CD8-positive, alpha-beta memory T cell (primary cell): ENCODE results near the gene DNAH6. TPM values are rescaled to one million over a fixed set of nuclear protein-coding genes. Genes with fewer than 3 reads are reported as not detected.
A peak's percentile ranks its signal among the peaks of the same experiment; 100 is the strongest.

Source experiments
- CTCF ChIA-PET: fragments of 350-600 bp; sonication (Branson Sonifier 250); formaldehyde crosslinking; loops from one replicate; lab custom pipeline; 2021; ENCODE audit warnings: antibody characterized with exemption; lab: Charles Lee
- POLR2A ChIA-PET: fragments of 350-600 bp; sonication (Branson Sonifier 250); formaldehyde crosslinking; loops from one replicate; lab custom pipeline; 2021; ENCODE audit warnings: antibody characterized with exemption; lab: Charles Lee
- DNase-seq, 5 donors: peaks; one replicate each; pipeline versions ENCODE4 v3.0.0 to v3.0.0-alpha.2; 2020 to 2022; ENCODE audit warnings: mixed read lengths in 1 of 5
- H3K27ac ChIP-seq: one replicate; pipeline ENCODE4 v1.7.0; 2013; ENCODE audit warnings: low read depth, mild to moderate bottlenecking, low read length, moderate library complexity
- H3K27me3 ChIP-seq: 2 replicates; pipeline ENCODE4 v1.7.0; 2013; ENCODE audit warnings: low read length, mild to moderate bottlenecking; ENCODE audit not compliant: insufficient read depth, poor library complexity, severe bottlenecking
- H3K36me3 ChIP-seq: 2 replicates; pipeline ENCODE4 v1.7.0; 2013; ENCODE audit warnings: mild to moderate bottlenecking, low read length, moderate library complexity; ENCODE audit not compliant: insufficient read depth
- H3K4me1 ChIP-seq: 2 replicates; pipeline ENCODE4 v1.7.0; 2013; ENCODE audit warnings: mild to moderate bottlenecking, low read length, moderate library complexity; ENCODE audit not compliant: insufficient read depth
- H3K4me3 ChIP-seq: 2 replicates; pipeline ENCODE4 v1.7.0; 2013; ENCODE audit warnings: mild to moderate bottlenecking, low read length
- H3K9me3 ChIP-seq: 2 replicates; pipeline ENCODE4 v1.7.0; 2013; ENCODE audit warnings: mild to moderate bottlenecking, low read length
- H3K27ac Mint-ChIP-seq, 8 donors: one replicate each; pipeline ENCODE4 v1.8.0; 2020 to 2021; ENCODE audit warnings: mixed read lengths in 8 of 8, mild to moderate bottlenecking in 6 of 8, inconsistent platforms in 3 of 8, moderate library complexity in 3 of 8
- H3K27me3 Mint-ChIP-seq, 2 donors: one replicate each; pipeline ENCODE4 v1.8.0; 2020 to 2021; ENCODE audit warnings: mixed read lengths in 2 of 2, mild to moderate bottlenecking in 1 of 2, moderate library complexity in 1 of 2
- H3K36me3 Mint-ChIP-seq, 3 donors: one replicate each; pipeline ENCODE4 v1.8.0; 2020 to 2021; ENCODE audit warnings: mixed read lengths in 3 of 3, inconsistent platforms in 1 of 3, mild to moderate bottlenecking in 1 of 3
- H3K4me1 Mint-ChIP-seq, 3 donors: one replicate each; pipeline ENCODE4 v1.8.0; 2020 to 2021; ENCODE audit warnings: mixed read lengths in 3 of 3, inconsistent platforms in 1 of 3, mild to moderate bottlenecking in 1 of 3
- H3K4me3 Mint-ChIP-seq, 7 donors: one replicate each; pipeline ENCODE4 v1.8.0; 2020 to 2021; ENCODE audit warnings: mixed read lengths in 7 of 7, mild to moderate bottlenecking in 6 of 7, moderate library complexity in 4 of 7, inconsistent platforms in 2 of 7
- H3K9me3 Mint-ChIP-seq, 5 donors: one replicate each; pipeline ENCODE4 v1.8.0; 2020 to 2022; ENCODE audit warnings: mixed read lengths in 5 of 5, mild to moderate bottlenecking in 3 of 5, moderate library complexity in 2 of 5, inconsistent platforms in 1 of 5
- polyA plus RNA-seq: library from polyadenylated mRNA; unstranded; fragments of 300-500 nt; fragmentation: Illumina TruSeq; gene quantifications from one replicate; pipeline ENCODE4 v1.2.3, GENCODE V29; 2021
- total RNA-seq, 2 experiments: library from RNA; stranded (reverse); gene quantifications; one replicate each; pipeline ENCODE4 v1.2.3, GENCODE V29; 2021

The DNAH6 gene
- total and polyA plus RNA-seq, 3 experiments from 2014 or later: 0.24 to 0.51 (median 0.39) TPM

- no peaks in the 10 kb centered on the region for H3K27me3 Mint-ChIP-seq
- Histone ChIP-seq H3K36me3 (no peaks in the 10 kb centered on the region), H3K27me3 (no peaks in the 10 kb centered on the region), H3K4me3 (no peak overlapping the region), H3K9me3 (no peaks in the 10 kb centered on the region), H3K27ac (no peak overlapping the region), H3K4me1 (peaks cover 62% of the 10 kb centered on the region)
- peaks cover 0 to 5% (median 2%) of the 10 kb centered on the region in 5 donors for H3K9me3 Mint-ChIP-seq
- no peak overlapping the region for H3K4me3 Mint-ChIP-seq
- no peak for DNase-seq
- ChIA-PET POLR2A (no interaction called here), CTCF (interaction anchor here (1.0 to 1.1 kb wide), 2 partner anchors 192 to 279 kb away, joined by 3 read pairs; no protein-coding TSS in a partner anchor)
- no peak overlapping the region for H3K27ac Mint-ChIP-seq
- peaks cover 0 to 20% (median 0%) of the 10 kb centered on the region in 3 donors for H3K36me3 Mint-ChIP-seq
- peaks cover 45 to 53% (median 48%) of the 10 kb centered on the region in 3 donors for H3K4me1 Mint-ChIP-seq
Measured at GRCh38 chr2:84647267-84647666, 131.0 kb downstream of the DNAH6 start.

GRCh38 chr2:84649058-84649457, 132.8 kb downstream of the DNAH6 start:
- DNase-seq: no peak
- Mint-ChIP-seq H3K4me1 (peaks cover 61 to 70% (median 66%) of the 10 kb centered on the region in 3 donors), H3K9me3 (peaks cover 0 to 1% (median 0%) of the 10 kb centered on the region in 5 donors), H3K36me3 (peaks cover 0 to 11% (median 0%) of the 10 kb centered on the region in 3 donors), H3K27me3 (no peaks in the 10 kb centered on the region), H3K27ac (peak overlapping the region in 1 of 8 donors; percentile 69), H3K4me3 (peak overlapping the region in 1 of 7 donors; percentile 29)
- Histone ChIP-seq H3K27me3 (no peaks in the 10 kb centered on the region), H3K4me1 (peaks cover 76% of the 10 kb centered on the region), H3K27ac (no peak overlapping the region), H3K36me3 (no peaks in the 10 kb centered on the region), H3K9me3 (no peaks in the 10 kb centered on the region), H3K4me3 (peak overlapping the region; percentile 23)
- ChIA-PET POLR2A (no interaction called here), CTCF (interaction anchor here (1.6 kb wide), 1 partner anchor 277 kb away, joined by 4 read pairs; no protein-coding TSS in a partner anchor)

DNA sequence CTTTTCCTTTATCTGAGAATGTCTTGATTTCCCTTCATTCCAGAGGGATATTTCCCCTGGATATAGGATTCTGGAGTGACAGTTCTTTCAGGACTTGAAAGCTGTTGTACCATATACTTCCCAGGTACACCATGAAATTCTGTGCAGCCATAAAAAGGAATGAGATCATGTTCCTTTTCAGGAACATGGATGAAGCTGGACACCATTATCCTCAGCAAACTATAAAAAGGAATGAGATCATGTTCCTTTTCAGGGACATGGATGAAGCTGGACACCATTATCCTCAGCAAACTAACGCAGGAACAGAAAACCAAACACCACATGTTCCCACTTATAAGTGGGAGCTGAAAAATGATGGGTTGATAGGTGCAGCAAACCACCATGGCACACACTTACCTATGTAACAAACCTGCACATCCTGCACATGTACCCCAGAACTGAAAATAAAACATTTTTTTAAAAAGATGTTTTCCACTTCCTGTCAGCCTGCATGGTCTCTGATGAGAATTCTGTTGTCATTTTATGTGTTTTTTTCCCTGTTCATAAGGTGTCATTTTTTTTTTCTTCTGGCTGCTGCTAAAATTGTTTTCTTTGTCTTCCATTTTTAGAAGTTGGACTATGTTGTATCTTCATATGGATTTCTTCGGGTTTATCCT, 133.3 kb downstream of the DNAH6 start:
- Mint-ChIP-seq H3K27ac (peak overlapping the region; percentile 3 to 72 (median 40)), H3K4me1 (peaks cover 67 to 76% (median 72%) of the 10 kb centered on the region in 3 donors), H3K36me3 (peaks cover 0 to 6% (median 0%) of the 10 kb centered on the region in 3 donors), H3K9me3 (no peaks in the 10 kb centered on the region), H3K4me3 (peak overlapping the region in 6 of 7 donors; percentile 12 to 46 (median 30)), H3K27me3 (no peaks in the 10 kb centered on the region)
- ChIA-PET POLR2A (no interaction called here), CTCF (interaction anchor here (1.6 kb wide), 1 partner anchor 276 kb away, joined by 4 read pairs; no protein-coding TSS in a partner anchor)
- no peaks in the 10 kb centered on the region for H3K9me3 ChIP-seq
- H3K4me3 ChIP-seq: peak overlapping the region; percentile 23
- H3K4me1 ChIP-seq: peaks cover 82% of the 10 kb centered on the region
- no peaks in the 10 kb centered on the region for H3K36me3 ChIP-seq
- no peaks in the 10 kb centered on the region for H3K27me3 ChIP-seq
- DNase-seq: peak in 2 of 5 donors; percentile 20 to 47
- no peak overlapping the region for H3K27ac ChIP-seq

DNA sequence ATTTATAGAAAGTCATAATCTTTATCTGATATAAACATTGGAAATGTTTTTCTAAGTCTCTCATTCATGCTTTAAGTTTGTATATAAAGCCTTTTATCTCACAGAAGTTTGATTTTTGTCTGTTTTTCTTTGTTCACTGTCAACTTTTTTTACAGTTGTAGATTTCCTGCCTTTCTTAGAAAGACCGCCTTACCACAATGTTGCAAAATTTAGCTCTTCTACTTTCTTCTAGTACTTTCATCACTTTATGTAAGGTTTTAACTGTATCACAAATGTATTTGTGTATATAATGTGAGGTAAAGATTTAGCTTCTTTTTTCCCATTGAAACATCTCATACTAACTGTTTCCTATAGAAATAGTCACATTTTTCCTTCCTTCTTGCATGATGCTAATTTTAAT, 136.1 kb downstream of the DNAH6 start:
- Histone ChIP-seq H3K4me3 (no peak overlapping the region), H3K36me3 (no peaks in the 10 kb centered on the region), H3K27me3 (no peaks in the 10 kb centered on the region), H3K27ac (no peak overlapping the region), H3K4me1 (peaks cover 74% of the 10 kb centered on the region), H3K9me3 (no peaks in the 10 kb centered on the region)
- DNase-seq: peak in 1 of 5 donors; percentile 49
- peak overlapping the region in 4 of 8 donors; percentile 8 to 91 (median 40) for H3K27ac Mint-ChIP-seq
- H3K4me1 Mint-ChIP-seq: peaks cover 72 to 78% (median 72%) of the 10 kb centered on the region in 3 donors
- H3K36me3 Mint-ChIP-seq: peaks cover 0 to 17% (median 0%) of the 10 kb centered on the region in 3 donors
- peak overlapping the region in 6 of 7 donors; percentile 18 to 69 (median 46) for H3K4me3 Mint-ChIP-seq
- H3K9me3 Mint-ChIP-seq: peaks cover 0 to 3% (median under 1%) of the 10 kb centered on the region in 5 donors
- ChIA-PET CTCF (no interaction called here), POLR2A (no interaction called here)
- no peaks in the 10 kb centered on the region for H3K27me3 Mint-ChIP-seq

DNA sequence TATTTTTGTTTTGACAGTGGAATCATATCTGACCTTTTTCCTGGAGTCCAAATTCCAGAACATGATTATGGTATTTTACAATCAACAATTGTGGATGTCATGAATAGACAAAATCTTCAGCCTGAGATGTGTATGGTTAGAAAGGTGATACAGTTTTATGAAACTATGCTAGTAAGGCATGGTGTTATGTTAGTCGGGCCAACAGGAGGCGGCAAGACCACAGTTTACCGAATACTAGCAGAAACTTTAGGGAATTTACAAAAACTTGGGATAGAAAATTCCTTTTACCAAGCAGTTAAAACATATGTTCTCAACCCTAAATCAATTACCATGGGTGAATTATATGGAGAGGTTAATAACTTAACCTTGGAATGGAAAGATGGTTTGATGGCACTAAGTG, 137.0 kb downstream of the DNAH6 start:
- Histone ChIP-seq H3K4me1 (peaks cover 68% of the 10 kb centered on the region), H3K36me3 (no peaks in the 10 kb centered on the region), H3K4me3 (no peak overlapping the region), H3K27me3 (no peaks in the 10 kb centered on the region), H3K27ac (no peak overlapping the region), H3K9me3 (no peaks in the 10 kb centered on the region)
- Mint-ChIP-seq H3K36me3 (peaks cover 0 to 15% (median 0%) of the 10 kb centered on the region in 3 donors), H3K9me3 (peaks cover 0 to 3% (median 2%) of the 10 kb centered on the region in 5 donors), H3K4me1 (peaks cover 65 to 71% (median 68%) of the 10 kb centered on the region in 3 donors), H3K4me3 (no peak overlapping the region), H3K27me3 (no peaks in the 10 kb centered on the region), H3K27ac (peak overlapping the region in 1 of 8 donors; percentile 38)
- ChIA-PET CTCF (no interaction called here), POLR2A (interaction anchor here (1.2 kb wide), 1 partner anchor 35 kb away, joined by 5 read pairs; no protein-coding TSS in a partner anchor)
- DNase-seq: no peak

GRCh38 chr2:84654414-84654813, 138.1 kb downstream of the DNAH6 start:
- Histone ChIP-seq H3K27ac (no peak overlapping the region), H3K27me3 (no peaks in the 10 kb centered on the region), H3K9me3 (no peaks in the 10 kb centered on the region), H3K36me3 (no peaks in the 10 kb centered on the region), H3K4me1 (peaks cover 57% of the 10 kb centered on the region), H3K4me3 (no peak overlapping the region)
- Mint-ChIP-seq H3K4me3 (peak overlapping the region in 2 of 7 donors; percentile 16 to 28), H3K27me3 (no peaks in the 10 kb centered on the region), H3K4me1 (peaks cover 59 to 64% (median 60%) of the 10 kb centered on the region in 3 donors), H3K27ac (peak overlapping the region in 1 of 8 donors; percentile 12), H3K9me3 (peaks cover 0 to 3% (median 2%) of the 10 kb centered on the region in 5 donors), H3K36me3 (peaks cover 0 to 13% (median 0%) of the 10 kb centered on the region in 3 donors)
- ChIA-PET CTCF (no interaction called here), POLR2A (interaction anchor here (1.2 kb wide), 1 partner anchor 33 kb away, joined by 5 read pairs; no protein-coding TSS in a partner anchor)
- no peak for DNase-seq

- H3K36me3 ChIP-seq: no peaks in the 10 kb centered on the region
- no peak for DNase-seq
- peaks cover 0 to 3% of the 10 kb centered on the region in 2 donors for H3K27me3 Mint-ChIP-seq
- H3K4me1 ChIP-seq: no peaks in the 10 kb centered on the region
- H3K9me3 ChIP-seq: no peaks in the 10 kb centered on the region
- no peak overlapping the region for H3K27ac Mint-ChIP-seq
- ChIA-PET POLR2A (no interaction called here), CTCF (no interaction called here)
- no peak overlapping the region for H3K27ac ChIP-seq
- H3K27me3 ChIP-seq: no peaks in the 10 kb centered on the region
- H3K4me3 Mint-ChIP-seq: no peak overlapping the region
- H3K9me3 Mint-ChIP-seq: peaks cover 0 to 3% (median 0%) of the 10 kb centered on the region in 5 donors
- peaks cover 4 to 7% (median 6%) of the 10 kb centered on the region in 3 donors for H3K4me1 Mint-ChIP-seq
- no peak overlapping the region for H3K4me3 ChIP-seq
- H3K36me3 Mint-ChIP-seq: peaks cover 0 to 14% (median 4%) of the 10 kb centered on the region in 3 donors
Measured at GRCh38 chr2:84669122-84669521, 152.8 kb downstream of the DNAH6 start.

GRCh38 chr2:84674099-84674498, 157.8 kb downstream of the DNAH6 start:
- H3K4me1 ChIP-seq: peaks cover 16% of the 10 kb centered on the region
- Mint-ChIP-seq H3K4me1 (peaks cover 11 to 16% (median 16%) of the 10 kb centered on the region in 3 donors), H3K27ac (no peak overlapping the region), H3K4me3 (no peak overlapping the region), H3K36me3 (peaks cover 0 to 11% (median 6%) of the 10 kb centered on the region in 3 donors), H3K27me3 (no peaks in the 10 kb centered on the region), H3K9me3 (no peaks in the 10 kb centered on the region)
- ChIA-PET POLR2A (no interaction called here), CTCF (no interaction called here)
- H3K4me3 ChIP-seq: no peak overlapping the region
- DNase-seq: no peak
- no peaks in the 10 kb centered on the region for H3K36me3 ChIP-seq
- H3K9me3 ChIP-seq: no peaks in the 10 kb centered on the region
- H3K27ac ChIP-seq: no peak overlapping the region
- H3K27me3 ChIP-seq: no peaks in the 10 kb centered on the region
